GM12878 (cell line): Measurements from ENCODE around the gene CKLF. TPM values are rescaled to one million over a fixed set of nuclear protein-coding genes. Genes with fewer than 3 reads are reported as not detected.

ENCODE experiments used
- ATAC-seq: fragments of 200-7000 bp; cut with Tn5 transposase; 3 replicates; pipeline ENCODE4 v1.9.1; 2020; ENCODE audit warnings: mild to moderate bottlenecking, moderate library complexity
- BruUV-seq: library from RNA; stranded (reverse); fragments of 400-500 nt; replicated peaks from 2 replicates; lab custom pipeline; 2021; lab: Mats Ljungman, UMichigan
- CTCF ChIA-PET: fragments of 300-600 bp; sonication (Branson Sonifier 250); formaldehyde crosslinking; extraction: SDS; loops from one replicate; lab custom pipeline; 2021; ENCODE audit warnings: inconsistent platforms; lab: Yijun Ruan, JAX
- POLR2A ChIA-PET: fragments of 350-600 bp; formaldehyde crosslinking; extraction: SDS; loops from one replicate; lab custom pipeline; 2021; ENCODE audit warnings: inconsistent platforms; lab: Charles Lee
- RAD21 ChIA-PET: fragments of 300-600 bp; sonication (Branson Sonifier 250); formaldehyde crosslinking; loops from one replicate; lab custom pipeline; 2023; ENCODE audit warnings: antibody characterized with exemption; ENCODE audit not compliant: unreplicated experiment; lab: Charles Lee
- SMC1A ChIA-PET: fragments of 300-600 bp; sonication (Branson Sonifier 250); formaldehyde crosslinking; loops from one replicate; lab custom pipeline; 2023; ENCODE audit not compliant: unreplicated experiment, uncharacterized antibody; lab: Charles Lee
- DNase-seq: peaks from one replicate; pipeline ENCODE4 v3.0.0-alpha.2; 2011; ENCODE audit warnings: low read depth, low spot score
- FAIRE-seq: peaks from 3 replicates; lab custom pipeline; 2011; peaks lifted over from hg19 to GRCh38; lab: Jason Lieb, UNC
- H2AFZ ChIP-seq: 2 replicates; pipeline ENCODE4 v1.6.0; 2011; ENCODE audit warnings: low read depth, low read length, control low read depth; ENCODE audit not compliant: control insufficient read depth
- H3K27ac ChIP-seq: 2 replicates; pipeline ENCODE4 v1.5.1; 2011; ENCODE audit warnings: control low read depth; ENCODE audit not compliant: control insufficient read depth, insufficient read depth
- H3K27me3 ChIP-seq, 2 experiments: replicated peaks in 1 of 2; 2 replicates each; pipeline versions ENCODE4 v1.6.0 to v1.6.1; 2011; ENCODE audit warnings: low read length in 1 of 2; ENCODE audit not compliant: control insufficient read depth in 2 of 2, insufficient read depth in 2 of 2
- H3K36me3 ChIP-seq, 2 experiments: 2 replicates each; pipeline ENCODE4 v1.5.1; 2011; ENCODE audit warnings: low read length in 1 of 2; ENCODE audit not compliant: control insufficient read depth in 2 of 2, insufficient read depth in 2 of 2
- H3K4me1 ChIP-seq: 2 replicates; pipeline ENCODE4 v1.6.1; 2011; ENCODE audit warnings: mild to moderate bottlenecking, low read length, moderate library complexity, mixed read lengths; ENCODE audit not compliant: control insufficient read depth, insufficient read depth
- H3K4me2 ChIP-seq: 2 replicates; pipeline ENCODE4 v1.6.0; 2011; ENCODE audit warnings: control low read depth; ENCODE audit not compliant: control insufficient read depth, insufficient read depth
- H3K4me3 ChIP-seq: fragments of 200-600 bp; sonication (generic); 2 replicates; pipeline ENCODE4 v1.5.1; 2016
- H3K79me2 ChIP-seq: 2 replicates; pipeline ENCODE4 v1.6.0; 2011; ENCODE audit warnings: low read length; ENCODE audit not compliant: control insufficient read depth, insufficient read depth
- H3K9ac ChIP-seq: 2 replicates; pipeline ENCODE4 v1.8.0; 2011; ENCODE audit warnings: low read length, control low read depth, mixed read lengths; ENCODE audit not compliant: control insufficient read depth, insufficient read depth
- H3K9me3 ChIP-seq: replicated peaks from 3 replicates; pipeline ENCODE4 v1.5.1; 2011; ENCODE audit warnings: mild to moderate bottlenecking, low read length; ENCODE audit not compliant: control insufficient read depth, insufficient read depth
- H4K20me1 ChIP-seq: 2 replicates; pipeline ENCODE4 v1.6.0; 2011; ENCODE audit not compliant: control insufficient read depth, insufficient read depth
- BCLAF1 ChIP-seq: fragments of 450-650 bp; IDR thresholded peaks from 2 replicates; pipeline ENCODE4 v1.6.1; 2017; ENCODE audit warnings: antibody characterized with exemption, mild to moderate bottlenecking, moderate library complexity
- BHLHE40 ChIP-seq, 2 experiments: fragments of 450-650 bp in 1 of 2; IDR thresholded peaks; 2 replicates each; pipeline ENCODE4 v1.6.1; 2011 to 2017; ENCODE audit warnings: low read depth in 2 of 2, borderline replicate concordance in 1 of 2, improper control_type of control experiment in 1 of 2, low read length in 1 of 2, mild to moderate bottlenecking in 1 of 2
- CBX5 ChIP-seq: sonication (generic); IDR thresholded peaks from 2 replicates; pipeline ENCODE4 v1.6.1; 2016; ENCODE audit warnings: low read depth, moderate library complexity, mild to moderate bottlenecking, inconsistent platforms
- ETV6 ChIP-seq, 2 experiments: fragments of 450-650 bp in 1 of 2; IDR thresholded peaks in 1 of 2; conservative IDR thresholded peaks in 1 of 2; 2 replicates each; pipeline ENCODE4 v1.6.1; 2014; ENCODE audit warnings: antibody characterized with exemption in 1 of 2, borderline replicate concordance in 1 of 2, low read depth in 1 of 2, mild to moderate bottlenecking in 1 of 2, moderate library complexity in 1 of 2
- EZH2 ChIP-seq: IDR thresholded peaks from 2 replicates; pipeline ENCODE4 v1.6.1; 2012; ENCODE audit warnings: low read depth, mild to moderate bottlenecking, control low read depth, inconsistent platforms, low read length, borderline replicate concordance; ENCODE audit not compliant: control insufficient read depth
- HDAC2 ChIP-seq: fragments of 200-600 bp; sonication (generic); IDR thresholded peaks from 2 replicates; pipeline ENCODE4 v1.6.1; 2017
- SPI1 ChIP-seq: IDR thresholded peaks from 2 replicates; pipeline ENCODE4 v1.6.1; 2011; ENCODE audit warnings: low read depth, mild to moderate bottlenecking, low read length, moderate library complexity, borderline replicate concordance; ENCODE audit not compliant: insufficient read depth
- SUZ12 ChIP-seq: fragments of 200-600 bp; sonication (generic); IDR thresholded peaks from one replicate; pipeline ENCODE4 v1.6.1; 2018; ENCODE audit warnings: antibody characterized with exemption, mild to moderate bottlenecking; ENCODE audit not compliant: unreplicated experiment
- WGBS: methylation state at CpG from one replicate; pipeline ENCODE4 v1.1.6; 2016; ENCODE audit warnings: low lambda C conversion rate; ENCODE audit not compliant: insufficient replicate concordance, insufficient coverage; ENCODE audit errors: missing lambda C conversion rate; 5-methylcytosine and 5-hydroxymethylcytosine counted together
- in situ Hi-C: fragments of 300-500 bp; cut with MboI; formaldehyde crosslinking; loops from 9 replicates; pipeline ENCODE4 v1.14.3; 2018; ENCODE audit warnings: mixed read lengths
- intact Hi-C: fragments of 100-400 bp; cut with micrococcal nuclease; formaldehyde crosslinking; loops from one replicate; pipeline ENCODE4 v1.14.2; 2022; ENCODE audit not compliant: unreplicated experiment
- polyA plus RNA-seq, 11 experiments: library from polyadenylated mRNA; depleted of rRNA in 4 of 11; unstranded in 6 of 11; stranded (reverse) in 5 of 11; fragments of >200 nt; fragmentation: Nextera tagmentation in 4 of 11; fragmentation: Illumina TruSeq in 1 of 11; extraction: Ambion mirVana in 4 of 11; extraction: Trizol in 1 of 11; gene quantifications; 1 replicate in 1 of 11; 2 replicates in 10 of 11; pipeline versions ENCODE4 v1.2.1 to v1.2.3, GENCODE V29; 2011 to 2016; ENCODE audit warnings: inconsistent platforms in 2 of 11, missing spikeins in 2 of 11, low read depth in 1 of 11
- total RNA-seq, 4 experiments: library from RNA; depleted of rRNA in 3 of 4; stranded (reverse); fragments of >200 nt in 3 of 4; fragmentation: Illumina TruSeq in 1 of 4; extraction: Trizol in 1 of 4; gene quantifications; 2 replicates each; pipeline versions ENCODE4 v1.2.1 to v1.2.3, GENCODE V29; 2013 to 2021

The CKLF gene
- total and polyA plus RNA-seq, 10 of the 15 experiments (the other 5 are each of a cell fraction or from before 2014, with no cell fraction given), result 40.8 to 193 (median 109) TPM

- 35% methylated on average over 5 of the region's 5 CpGs for whole genome bisulfite sequencing
- H2AFZ ChIP-seq, result no peak overlapping the region
- H3K36me3 ChIP-seq, result no peaks in the 10 kb centered on the region
- ChIA-PET CTCF (interaction anchor here (1.8 to 4.6 kb wide), 2 partner anchors 13 kb away, joined by 4 to 26 read pairs; no protein-coding TSS in a partner anchor), RAD21 (interaction anchor here (0.6 kb wide), 1 partner anchor 12 kb away, joined by 3 read pairs; no protein-coding TSS in a partner anchor), SMC1A (interaction anchor here (0.8 to 4.0 kb wide), 4 partner anchors 7 to 14 kb away, joined by 3 to 25 read pairs (median 5); no protein-coding TSS in a partner anchor), POLR2A (no interaction called here)
- ATAC-seq (no peak), DNase-seq (no peak), FAIRE-seq (no peak)
- H4K20me1 ChIP-seq, result no peaks in the 10 kb centered on the region
- TF ChIP-seq HDAC2 (no peak), CBX5 (no peak), ETV6 (conservative IDR thresholded peaks at IDR 0.05 in 1 of 2, IDR thresholded peaks at IDR 0.05 in 1 of 2; ENCODE audit: borderline replicate concordance in 1 of 2, low read depth in 1 of 2) (no peak)
- BruUV-seq, result no TSS peak
- peaks cover 1% of the 10 kb centered on the region; the same call in 1 of the 2 replicates for H3K4me1 ChIP-seq
- H3K9ac ChIP-seq, result no peak overlapping the region
- H3K4me2 ChIP-seq, result no peak overlapping the region
- intact Hi-C loops, result no loop called here
- peaks cover 7 to 13% of the 10 kb centered on the region in 2 experiments for H3K27me3 ChIP-seq
- no peak overlapping the region for H3K27ac ChIP-seq
- no peaks in the 10 kb centered on the region for H3K79me2 ChIP-seq
- no peaks in the 10 kb centered on the region for H3K9me3 ChIP-seq
- in situ Hi-C loops, result no loop called here
- H3K4me3 ChIP-seq, result no peak overlapping the region
Measured at GRCh38 chr16:66576296-66576695, 23.9 kb downstream of the CKLF start.

GRCh38 chr16:66578651-66579531, 26.5 kb downstream of the CKLF start, which contains the start of gene CMTM2:
Gene CMTM2 (plus strand): TSS chr16:66579463. CDS start chr16:66579608, 145 bp downstream.
- H3K9me3 ChIP-seq, result no peaks in the 10 kb centered on the region
- no peak within 1 kb of the TSS for H2AFZ ChIP-seq
- FAIRE-seq, result no peak
- intact Hi-C loops, result no loop called here
- peaks cover 7 to 13% of the 10 kb centered on the region in 2 experiments for H3K27me3 ChIP-seq
- H3K79me2 ChIP-seq, result no peaks in the 10 kb centered on the region
- peaks cover 3% of the 10 kb centered on the region; the same call in 1 of the 2 replicates for H3K4me1 ChIP-seq
- ChIA-PET CTCF (no interaction called here), RAD21 (no interaction called here), SMC1A (interaction anchor here (0.7 to 1.2 kb wide), 2 partner anchors 15 to 25 kb away, joined by 3 to 4 read pairs; no protein-coding TSS in a partner anchor), POLR2A (no interaction called here)
- BruUV-seq, result no TSS peak
- H3K9ac ChIP-seq, result no peak within 1 kb of the TSS
- peak; percentile 33; the same call in 2 of the 3 replicates for ATAC-seq
- no peak within 1 kb of the TSS for H3K27ac ChIP-seq
- H3K4me2 ChIP-seq, result peak within 1 kb of the TSS; percentile 15; the same call in 1 of the 2 replicates
- no peaks in the 10 kb centered on the region for H3K36me3 ChIP-seq
- TF ChIP-seq BHLHE40 (IDR thresholded peaks at IDR 0.05; ENCODE audit: borderline replicate concordance in 1 of 2, low read depth in 2 of 2, low read length in 1 of 2), result peak in 1 of 2 experiments; percentile 23; a peak in 1 of 4 replicates
- no peak for TF ChIP-seq SPI1
- peak; percentile 60 for TF ChIP-seq SUZ12
- TF ChIP-seq BCLAF1, result no peak
- 0 out of 2 replicates have a peak, but pooled peaks have one; percentile 56 for TF ChIP-seq EZH2
- DNase-seq, result no peak
- no peaks in the 10 kb centered on the region for H4K20me1 ChIP-seq
- WGBS, result 23% methylated on average over 77 of the region's 77 CpGs
- in situ Hi-C loops, result no loop called here
- H3K4me3 ChIP-seq, result no peak within 1 kb of the TSS
